HG02938 (cell line): Measurements from ENCODE around the gene FAM222B.
A peak's percentile ranks its signal among the peaks of the same experiment; 100 is the strongest.
"Not testable (repeated sequence)": the region's sequence is repeated elsewhere in the genome, so short reads cannot be mapped to it uniquely, and the experiment has no call there.

ENCODE experiments used
- ATAC-seq: cut with Tn5 transposase; IDR thresholded peaks from one replicate; pipeline ENCODE4 v1.9.1; 2021; ENCODE audit warnings: mild to moderate bottlenecking, moderate library complexity; ENCODE audit not compliant: unreplicated experiment

The FAM222B gene

GRCh38 chr17:28747801-28748750 lies 94.5 kb downstream of the FAM222B start:
- ATAC-seq = no peak

- no peak for ATAC-seq
These were observed 95.4 kb downstream of the FAM222B start for GRCh38 chr17:28747051-28747691.

- no peak for ATAC-seq
These were observed 96.0 kb downstream of the FAM222B start for GRCh38 chr17:28746611-28747050.

DNA sequence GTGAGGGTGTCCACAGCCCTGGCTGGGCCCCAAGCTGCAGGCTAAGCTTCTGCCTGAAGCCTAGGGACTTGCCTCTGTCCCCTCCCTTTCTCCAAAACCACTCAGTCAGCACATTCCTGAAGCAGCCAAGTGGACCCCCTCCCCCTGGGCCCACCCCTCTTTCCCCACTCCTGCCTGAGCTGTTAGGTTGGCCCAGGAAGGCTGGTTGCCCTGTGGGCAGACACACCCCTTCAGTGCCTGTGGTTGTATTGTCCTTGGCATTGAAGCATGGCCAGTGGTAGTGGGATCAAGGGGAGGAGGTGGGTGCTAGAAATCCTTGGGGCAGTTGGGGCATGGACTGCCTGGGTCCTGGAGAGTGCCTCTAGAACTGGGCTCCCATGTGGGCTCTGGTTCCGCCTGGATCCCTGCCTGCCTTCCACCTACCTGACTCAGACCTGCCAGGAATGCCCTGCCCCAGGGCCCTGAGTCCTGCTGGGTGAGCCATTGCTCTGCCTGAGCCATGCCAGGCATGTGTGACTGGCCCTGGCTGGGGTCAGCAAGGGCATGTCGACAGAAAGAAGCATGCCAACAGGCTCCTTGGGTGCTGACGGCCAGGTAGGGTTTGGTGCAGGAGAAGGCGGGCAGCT lies 96.7 kb downstream of the FAM222B start:
- no peak for ATAC-seq

- no peak for ATAC-seq
These were observed 97.4 kb downstream of the FAM222B start for GRCh38 chr17:28744972-28745785.

DNA sequence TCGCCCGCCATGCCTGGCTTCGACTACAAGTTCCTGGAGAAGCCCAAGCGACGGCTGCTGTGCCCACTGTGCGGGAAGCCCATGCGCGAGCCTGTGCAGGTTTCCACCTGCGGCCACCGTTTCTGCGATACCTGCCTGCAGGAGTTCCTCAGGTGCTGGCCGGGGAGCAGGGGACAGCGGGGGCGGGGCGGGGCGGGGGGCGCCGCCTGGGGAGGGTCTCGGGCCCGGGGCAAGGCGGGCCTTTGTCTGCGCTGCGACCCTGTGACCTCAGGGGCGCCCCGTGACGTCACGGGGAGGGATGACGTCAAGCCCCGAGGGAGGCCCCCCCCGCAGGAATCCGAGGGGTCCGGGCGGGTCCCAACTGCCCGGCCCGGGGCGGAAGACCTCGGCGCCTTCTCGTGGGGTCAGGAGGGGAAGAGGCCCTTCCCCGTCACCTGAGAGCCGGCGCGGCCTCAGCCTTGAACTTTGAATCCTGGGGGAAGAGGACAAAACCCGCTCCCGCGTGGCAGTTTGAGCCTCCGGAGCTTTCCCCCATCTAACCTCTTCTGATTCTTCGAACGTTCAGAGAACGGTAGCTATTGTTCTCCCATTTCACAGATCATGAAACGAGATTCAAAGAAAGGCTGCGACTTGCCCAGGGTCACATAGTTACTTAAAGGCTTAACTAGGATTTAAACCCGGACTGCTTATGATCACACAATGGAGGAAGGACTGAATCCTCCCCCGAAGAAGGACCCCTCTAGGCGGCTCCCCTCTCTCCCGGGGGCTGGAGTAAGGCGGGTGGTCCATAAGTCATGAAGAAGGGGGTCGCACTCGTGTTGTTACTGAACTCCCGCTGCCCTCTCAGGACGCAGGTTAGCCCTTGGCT lies 98.3 kb downstream of the FAM222B start:
- peak; percentile 18 for ATAC-seq

DNA sequence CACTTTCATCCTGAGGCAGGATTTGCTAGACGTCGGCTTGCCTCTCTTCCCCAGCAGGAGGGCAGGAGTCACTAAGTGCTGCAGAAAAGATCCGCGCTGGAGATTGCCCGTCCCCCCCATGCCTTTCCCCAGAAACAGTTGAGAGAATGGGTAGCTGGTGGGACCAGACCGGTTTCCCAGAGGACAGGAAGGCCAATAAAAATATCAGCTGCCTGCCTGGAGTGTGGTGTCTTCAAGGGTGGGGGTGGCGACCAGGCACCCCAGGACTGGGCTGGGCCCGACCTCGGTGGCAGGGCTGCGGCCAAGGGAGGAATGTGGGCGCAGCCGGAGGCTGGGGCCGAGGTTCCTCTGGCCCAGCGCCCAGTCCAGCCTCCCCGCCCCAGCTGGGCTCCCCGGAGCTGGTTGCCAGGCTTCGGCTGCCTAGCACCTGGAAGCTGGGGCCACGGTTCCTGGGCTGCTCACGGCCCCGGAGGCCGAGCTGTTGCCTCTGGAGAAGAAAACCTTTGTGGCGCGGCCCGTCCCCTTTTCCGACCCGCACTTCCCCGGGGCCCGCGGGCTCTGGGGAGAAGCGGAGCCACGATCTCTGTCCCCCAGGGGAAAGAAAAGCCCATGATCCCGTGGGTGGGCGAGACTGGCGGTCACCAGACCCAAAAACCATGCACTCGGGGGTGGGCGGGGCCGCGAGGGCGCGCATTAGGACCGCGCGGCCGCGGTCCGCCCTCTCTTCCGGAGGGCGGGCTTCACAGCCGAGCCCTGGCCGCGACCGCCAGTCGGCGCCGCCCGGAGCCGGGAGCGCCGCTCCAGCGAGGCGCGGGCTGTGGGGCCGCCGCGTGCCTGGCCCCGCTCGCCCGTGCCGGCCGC lies 99.1 kb downstream of the FAM222B start, which contains the start of gene TRAF4:
Gene TRAF4 (plus strand): TSS at position 769 of the 861 bp plus-strand sequence. CDS start 102 bp downstream, outside the sequence.
- peak; percentile 50 for ATAC-seq

GRCh38 chr17:28741358-28742349 lies 100.9 kb downstream of the FAM222B start:
- ATAC-seq = no peak

DNA sequence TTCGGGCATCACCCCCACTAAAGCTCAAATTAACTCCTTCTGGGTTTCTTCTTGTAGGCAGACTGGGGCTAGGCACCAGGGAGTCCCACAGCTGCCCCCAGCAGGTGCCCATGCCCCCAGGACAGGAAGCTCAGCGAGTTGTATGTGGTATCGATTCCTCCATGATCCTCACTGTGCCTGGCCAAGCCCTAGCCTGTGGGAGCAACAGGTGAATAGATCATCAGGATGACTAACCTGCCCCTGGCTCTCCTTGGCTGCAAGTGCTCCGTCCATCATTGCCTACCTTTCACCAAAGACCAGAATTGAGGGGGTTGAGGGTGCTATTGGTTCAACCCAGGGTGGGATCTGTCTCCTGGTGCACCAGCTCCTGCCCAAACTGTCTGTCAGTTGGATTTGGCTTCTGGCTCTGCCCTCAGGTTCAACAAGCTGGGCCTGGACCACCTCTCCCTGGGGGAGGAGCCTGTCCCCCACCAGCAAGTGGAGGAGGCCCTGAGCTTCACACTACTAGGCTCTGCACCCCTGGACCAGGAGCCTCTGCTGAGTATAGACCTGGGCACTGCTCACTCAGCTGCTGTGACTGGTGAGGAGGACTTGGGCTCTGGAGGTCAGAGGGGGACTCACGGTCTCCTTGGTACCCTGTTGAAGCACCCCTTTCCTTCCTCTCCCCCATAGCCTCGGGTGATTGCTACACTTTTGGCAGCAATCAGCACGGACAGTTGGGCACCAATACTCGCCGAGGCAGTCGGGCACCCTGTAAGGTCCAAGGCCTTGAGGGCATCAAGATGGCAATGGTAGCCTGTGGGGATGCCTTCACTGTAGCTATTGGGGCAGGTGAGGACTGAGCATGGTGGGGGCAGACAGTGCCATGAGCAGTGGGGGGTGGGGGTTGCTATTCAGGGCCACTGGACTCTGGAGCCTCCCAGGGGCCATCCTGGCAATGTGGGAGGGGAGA lies 101.9 kb downstream of the FAM222B start:
- no peak for ATAC-seq

DNA sequence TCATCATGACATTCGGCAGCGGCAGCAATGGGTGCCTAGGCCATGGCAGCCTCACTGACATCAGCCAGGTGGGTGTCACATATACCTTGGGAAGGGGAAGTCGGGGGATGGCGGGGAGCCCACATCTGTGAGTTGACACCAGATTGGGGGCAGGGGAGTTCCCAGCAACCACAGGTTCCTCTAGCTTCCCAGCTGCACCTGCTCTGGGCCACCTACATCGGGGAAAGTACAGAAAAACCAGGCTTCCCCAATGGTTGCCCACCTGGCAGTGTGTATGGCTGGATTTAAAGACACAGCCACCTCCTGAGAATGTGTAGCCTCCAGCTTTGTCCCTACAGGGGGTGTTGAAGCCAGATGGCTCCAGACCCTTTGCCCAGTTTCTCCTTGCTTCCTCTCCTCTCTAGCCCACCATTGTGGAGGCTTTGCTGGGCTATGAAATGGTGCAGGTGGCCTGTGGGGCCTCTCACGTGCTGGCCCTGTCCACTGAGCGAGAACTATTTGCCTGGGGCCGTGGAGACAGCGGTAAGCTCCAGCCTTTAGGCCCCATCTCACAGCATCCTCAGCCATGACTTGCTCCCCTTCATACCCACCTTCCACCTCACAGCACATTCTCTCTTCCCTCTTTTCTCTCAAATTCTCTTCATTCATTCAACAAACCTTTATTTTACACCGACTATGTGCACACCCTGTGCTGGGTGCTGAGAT lies 103.8 kb downstream of the FAM222B start:
- ATAC-seq = no peak

GRCh38 chr17:28737770-28738679 lies 104.6 kb downstream of the FAM222B start:
- peak; percentile 71 for ATAC-seq

DNA sequence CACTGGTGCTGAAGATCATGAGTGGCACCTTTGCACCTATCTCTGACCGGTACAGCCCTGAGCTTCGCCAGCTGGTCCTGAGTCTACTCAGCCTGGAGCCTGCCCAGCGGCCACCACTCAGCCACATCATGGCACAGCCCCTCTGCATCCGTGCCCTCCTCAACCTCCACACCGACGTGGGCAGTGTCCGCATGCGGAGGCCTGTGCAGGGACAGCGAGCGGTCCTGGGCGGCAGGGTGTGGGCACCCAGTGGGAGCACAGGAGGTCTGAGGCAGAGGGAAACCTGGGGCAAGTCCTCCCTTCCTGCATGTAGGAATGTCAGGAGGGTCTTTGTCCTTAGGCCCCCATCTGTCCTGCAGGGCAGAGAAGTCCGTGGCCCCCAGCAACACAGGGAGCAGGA lies 105.3 kb downstream of the FAM222B start:
- no peak for ATAC-seq

- not testable (repeated sequence) for ATAC-seq
These were observed 106.4 kb downstream of the FAM222B start for GRCh38 chr17:28735913-28736769.

DNA sequence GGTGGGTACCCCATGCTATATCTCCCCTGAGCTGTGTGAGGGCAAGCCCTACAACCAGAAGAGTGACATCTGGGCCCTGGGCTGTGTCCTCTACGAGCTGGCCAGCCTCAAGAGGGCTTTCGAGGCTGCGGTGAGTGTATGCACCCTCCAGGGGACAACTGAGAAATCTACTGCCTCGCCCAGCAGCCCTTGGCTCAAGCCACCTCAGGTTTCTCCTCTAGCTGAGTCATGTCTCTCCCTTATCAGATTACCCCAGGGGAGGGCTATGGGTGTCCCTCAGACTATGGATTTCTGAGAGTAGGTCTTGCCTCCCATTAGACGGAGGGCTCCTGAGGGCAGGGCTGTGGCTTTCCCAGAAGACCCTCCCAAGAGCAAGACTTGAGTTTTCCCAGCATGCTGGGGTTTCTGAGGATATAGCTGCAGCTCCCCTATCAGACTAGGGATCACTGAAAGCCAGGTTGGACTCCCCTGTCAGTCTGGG lies 107.3 kb downstream of the FAM222B start:
- no peak for ATAC-seq
